ENCODE measurements around the gene PACC1. TPM values are rescaled to one million over a fixed set of nuclear protein-coding genes. Genes with fewer than 3 reads are reported as not detected.

The PACC1 gene
- total and polyA plus RNA-seq, 2 donors (not counting 3 experiments of a cell fraction or from before 2014, with no cell fraction given) = 21.0 to 22.3 TPM

- Histone ChIP-seq H3K4me3 (replicated peaks in 1 of 3; ENCODE audit: insufficient read depth in 1 of 3, low read depth in 1 of 3, low read length in 3 of 3) (no peak overlapping the region), H3K9me3 (replicated peaks; ENCODE audit: control insufficient read depth, insufficient read depth, low read length) (no peaks in the 10 kb centered on the region), H3K4me2 (ENCODE audit: insufficient read depth, low read length) (no peak overlapping the region), H3K4me1 (ENCODE audit: control insufficient read depth, extremely low read depth, insufficient read depth, low read length) (peaks cover 5% of the 10 kb centered on the region), H3K9me1 (replicated peaks; ENCODE audit: control insufficient read depth, extremely low read depth, insufficient read depth, low read length) (no peaks in the 10 kb centered on the region), H3K79me2 (ENCODE audit: control insufficient read depth, insufficient read depth, low read length) (no peaks in the 10 kb centered on the region), H2AFZ (ENCODE audit: low read depth, low read length) (no peak overlapping the region), H3K27ac (ENCODE audit: insufficient read depth, low read depth, low read length) (no peak overlapping the region), H3K9ac (replicated peaks; ENCODE audit: extremely low read depth, insufficient read depth, low read length) (no peak overlapping the region), H3K27me3 (ENCODE audit: control insufficient read depth in 2 of 2, insufficient read depth in 2 of 2, low read length in 2 of 2) (peaks cover 0 to 3% of the 10 kb centered on the region in 2 experiments), H4K20me1 (replicated peaks; ENCODE audit: control insufficient read depth, extremely low read depth, insufficient read depth, low read length) (no peaks in the 10 kb centered on the region), H3K36me3 (ENCODE audit: control insufficient read depth in 2 of 2, extremely low read depth in 1 of 2, insufficient read depth in 2 of 2, low read length in 2 of 2) (no peaks in the 10 kb centered on the region)
- no peak for TF ChIP-seq POLR2AphosphoS5 (IDR thresholded peaks at IDR 0.05; ENCODE audit: insufficient read depth, low read depth, low read length)
- no peak for TF ChIP-seq GATA2 (IDR thresholded peaks at IDR 0.05; ENCODE audit: insufficient read depth, insufficient read length, low read depth, low read length)
- no peak for TF ChIP-seq MYC (IDR thresholded peaks at IDR 0.05; ENCODE audit: low read depth, low read length)
- TF ChIP-seq, protein P1, sequence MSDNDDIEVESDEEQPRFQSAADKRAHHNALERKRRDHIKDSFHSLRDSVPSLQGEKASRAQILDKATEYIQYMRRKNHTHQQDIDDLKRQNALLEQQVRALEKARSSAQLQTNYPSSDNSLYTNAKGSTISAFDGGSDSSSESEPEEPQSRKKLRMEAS (IDR thresholded peaks at IDR 0.05; ENCODE audit: insufficient read depth, insufficient read length) = no peak
- TF ChIP-seq POLR2A (IDR thresholded peaks at IDR 0.05; ENCODE audit: low read depth, low read length) = no peak
- TF ChIP-seq EZH2 (IDR thresholded peaks at IDR 0.05; ENCODE audit: borderline replicate concordance, low read depth, low read length, severe bottlenecking) = no peak
- no peak for TF ChIP-seq JUN (IDR thresholded peaks at IDR 0.05; ENCODE audit: borderline replicate concordance, insufficient read depth, insufficient read length, low read depth)
- TF ChIP-seq FOS (IDR thresholded peaks at IDR 0.05; ENCODE audit: borderline replicate concordance, insufficient read depth, low read length) = no peak
- TF ChIP-seq CTCF (IDR thresholded peaks at IDR 0.05; ENCODE audit: extremely low read depth in 1 of 2, insufficient read depth in 1 of 2, low read depth in 1 of 2, low read length in 2 of 2) = no peak
- dilution Hi-C loops (cut with MboI; ENCODE audit: extremely low pct_ligation_motif_present, low sequenced_read_pairs) (no loop called here), intact Hi-C loops (cut with micrococcal nuclease) (no loop called here)
- FAIRE-seq (no peak), DNase-seq (ENCODE audit: low read depth, low spot score) (no peak)
- CTCF ChIA-PET = interaction anchor here (1.2 kb wide), 1 partner anchor 20 kb away, joined by 3 read pairs; no protein-coding TSS in a partner anchor
- POLR2A ChIA-PET = no interaction called here
- BruUV-seq (replicated peaks) = no TSS peak
Measured at GRCh38 chr1:212434992-212435391, 20.3 kb upstream of the PACC1 start.
